Smooth muscle cell (in vitro differentiated cells): ENCODE results near the gene RNF20. TPM values are rescaled to one million over a fixed set of nuclear protein-coding genes. Genes with fewer than 3 reads are reported as not detected.

Experiments used
- DNase-seq: peaks from one replicate; lab custom pipeline; 2025; ENCODE audit not compliant: unreplicated experiment; lab: John Stamatoyannopoulos, UW
- H2AFZ ChIP-seq: fragments of 200-600 bp; sonication (generic); 2 replicates; pipeline ENCODE4 v1.6.0; 2016; ENCODE audit warnings: antibody characterized with exemption, low read depth, mild to moderate bottlenecking
- H3F3A ChIP-seq: fragments of 200-600 bp; sonication (generic); 2 replicates; pipeline ENCODE4 v1.6.0; 2017; ENCODE audit warnings: antibody characterized with exemption, low read depth
- H3K27ac ChIP-seq: fragments of 200-600 bp; sonication (generic); 2 replicates; pipeline ENCODE4 v1.5.1; 2016; ENCODE audit warnings: low read depth, mild to moderate bottlenecking
- H3K27me3 ChIP-seq: fragments of 200-600 bp; sonication (generic); 2 replicates; pipeline ENCODE4 v1.6.1; 2016; ENCODE audit warnings: low read depth, mild to moderate bottlenecking
- H3K36me3 ChIP-seq: fragments of 200-600 bp; sonication (generic); 2 replicates; pipeline ENCODE4 v1.5.1; 2016; ENCODE audit warnings: low read depth
- H3K4me1 ChIP-seq: fragments of 200-600 bp; sonication (generic); 2 replicates; pipeline ENCODE4 v1.5.1; 2016; ENCODE audit warnings: low read depth
- H3K4me2 ChIP-seq: fragments of 200-600 bp; sonication (generic); 2 replicates; pipeline ENCODE4 v1.6.0; 2016; ENCODE audit warnings: mild to moderate bottlenecking
- H3K4me3 ChIP-seq: fragments of 200-600 bp; sonication (generic); 2 replicates; pipeline ENCODE4 v1.5.1; 2016; ENCODE audit warnings: mild to moderate bottlenecking
- H3K79me2 ChIP-seq: fragments of 200-600 bp; sonication (generic); 2 replicates; pipeline ENCODE4 v1.6.0; 2016; ENCODE audit warnings: low read depth, mild to moderate bottlenecking
- H3K9ac ChIP-seq: fragments of 200-600 bp; sonication (generic); 2 replicates; pipeline ENCODE4 v1.6.0; 2016; ENCODE audit warnings: low read depth
- H3K9me3 ChIP-seq: fragments of 200-600 bp; sonication (generic); replicated peaks from 2 replicates; pipeline ENCODE4 v1.5.1; 2016; ENCODE audit warnings: low read depth
- H4K20me1 ChIP-seq: fragments of 200-600 bp; sonication (generic); 2 replicates; pipeline ENCODE4 v1.6.0; 2016; ENCODE audit warnings: low read depth
- CTCF ChIP-seq: fragments of 200-600 bp; sonication (generic); IDR thresholded peaks from 2 replicates; pipeline ENCODE4 v1.5.1; 2017; ENCODE audit warnings: borderline replicate concordance, mild to moderate bottlenecking, antibody characterized with exemption; ENCODE audit not compliant: insufficient read depth, poor library complexity, severe bottlenecking
- WGBS: methylation state at CpG from one replicate; pipeline ENCODE4 v1.1.7; 2016; ENCODE audit warnings: low lambda C conversion rate; 5-methylcytosine and 5-hydroxymethylcytosine counted together
- polyA plus RNA-seq: library from polyadenylated mRNA; unstranded; fragments of >200 nt; fragmentation: Nextera tagmentation; extraction: Ambion mirVana; gene quantifications from 2 replicates; pipeline ENCODE4 v1.2.1, GENCODE V29; 2016
- total RNA-seq: library from RNA; depleted of rRNA; stranded (reverse); fragments of >200 nt; gene quantifications from 2 replicates; pipeline ENCODE4 v1.2.3, GENCODE V29; 2014

RNF20 gene
- total and polyA plus RNA-seq, 2 experiments from 2014 or later, result 12.8 to 18.0 TPM

- Histone ChIP-seq H4K20me1 (no peaks in the 10 kb centered on the region), H2AFZ (no peak overlapping the region), H3K9me3 (no peaks in the 10 kb centered on the region), H3K36me3 (no peaks in the 10 kb centered on the region), H3K27me3 (no peaks in the 10 kb centered on the region), H3K79me2 (no peaks in the 10 kb centered on the region), H3K9ac (no peak overlapping the region), H3K4me2 (no peak overlapping the region), H3K27ac (no peak overlapping the region), H3K4me3 (no peak overlapping the region), H3F3A (no peaks in the 10 kb centered on the region), H3K4me1 (no peaks in the 10 kb centered on the region)
- TF ChIP-seq CTCF, result no peak
- DNase-seq, result no peak
Observed at GRCh38 chr9:101504188-101504587, 29.5 kb upstream of the RNF20 start.

GRCh38 chr9:101508211-101508610 is 25.4 kb upstream of the RNF20 start:
- no peak overlapping the region for H3K27ac ChIP-seq
- H4K20me1 ChIP-seq, result no peaks in the 10 kb centered on the region
- H3K9ac ChIP-seq, result no peak overlapping the region
- H3K27me3 ChIP-seq, result no peaks in the 10 kb centered on the region
- 84% methylated on average over 5 of the region's 5 CpGs for WGBS
- H3K4me3 ChIP-seq, result no peak overlapping the region
- no peaks in the 10 kb centered on the region for H3K79me2 ChIP-seq
- H3F3A ChIP-seq, result no peaks in the 10 kb centered on the region
- TF ChIP-seq CTCF, result no peak
- no peak for DNase-seq
- H3K9me3 ChIP-seq, result no peaks in the 10 kb centered on the region
- H3K36me3 ChIP-seq, result no peaks in the 10 kb centered on the region
- H2AFZ ChIP-seq, result no peak overlapping the region
- H3K4me1 ChIP-seq, result peaks cover 4% of the 10 kb centered on the region
- H3K4me2 ChIP-seq, result no peak overlapping the region

GRCh38 chr9:101509572-101509971 is 24.1 kb upstream of the RNF20 start:
- no peak for DNase-seq

More at GRCh38 chr9:101509572-101509971, 24.1 kb upstream of the RNF20 start:
- Histone ChIP-seq H4K20me1 (no peaks in the 10 kb centered on the region), H3K4me1 (peaks cover 4% of the 10 kb centered on the region), H2AFZ (no peak overlapping the region), H3K4me2 (no peak overlapping the region), H3K9me3 (no peaks in the 10 kb centered on the region), H3F3A (no peaks in the 10 kb centered on the region), H3K36me3 (no peaks in the 10 kb centered on the region), H3K79me2 (no peaks in the 10 kb centered on the region), H3K27ac (no peak overlapping the region), H3K9ac (no peak overlapping the region), H3K27me3 (no peaks in the 10 kb centered on the region), H3K4me3 (no peak overlapping the region)
- no peak for TF ChIP-seq CTCF
- 89% methylated on average over 4 of the region's 4 CpGs for WGBS
